GM19468 (cell line): Measurements from ENCODE around the gene GPR108.

Source experiments
- ATAC-seq: cut with Tn5 transposase; IDR thresholded peaks from one replicate; pipeline ENCODE4 v1.9.1; 2021; ENCODE audit warnings: mild to moderate bottlenecking, moderate library complexity, moderate number of reproducible peaks; ENCODE audit not compliant: unreplicated experiment; ENCODE audit errors: extremely low read depth

GPR108 gene

DNA sequence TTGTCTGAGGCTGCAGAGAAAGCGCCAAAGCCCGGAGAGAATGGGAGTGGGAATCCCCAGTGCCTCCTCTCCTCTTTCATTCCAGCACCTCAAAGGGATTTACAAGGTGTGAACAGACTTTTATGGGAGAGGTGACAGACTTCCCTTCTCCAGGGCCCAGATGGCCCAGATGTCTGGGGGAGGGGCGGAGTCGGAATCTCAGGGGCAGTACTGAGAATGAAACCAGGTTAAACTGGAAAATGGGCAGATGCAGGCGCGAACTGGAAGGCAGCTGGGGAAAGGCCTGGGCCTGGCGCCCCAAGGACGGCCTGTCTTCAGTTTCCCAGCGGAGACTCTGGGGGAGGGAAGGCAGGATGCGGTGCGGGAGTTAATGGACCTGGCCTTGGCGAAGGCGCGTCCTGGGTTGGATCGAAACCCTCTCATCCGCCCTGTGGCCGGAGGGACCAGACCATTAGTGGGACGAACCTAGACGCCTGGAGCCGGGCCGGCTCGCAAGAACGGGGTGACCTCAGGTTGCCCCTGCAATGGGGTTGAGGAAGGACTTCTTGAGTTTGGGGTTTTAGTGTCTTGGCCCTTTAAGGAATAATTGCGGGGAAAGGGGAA lies 1.5 kb upstream of the GPR108 start:
- ATAC-seq: no peak

DNA sequence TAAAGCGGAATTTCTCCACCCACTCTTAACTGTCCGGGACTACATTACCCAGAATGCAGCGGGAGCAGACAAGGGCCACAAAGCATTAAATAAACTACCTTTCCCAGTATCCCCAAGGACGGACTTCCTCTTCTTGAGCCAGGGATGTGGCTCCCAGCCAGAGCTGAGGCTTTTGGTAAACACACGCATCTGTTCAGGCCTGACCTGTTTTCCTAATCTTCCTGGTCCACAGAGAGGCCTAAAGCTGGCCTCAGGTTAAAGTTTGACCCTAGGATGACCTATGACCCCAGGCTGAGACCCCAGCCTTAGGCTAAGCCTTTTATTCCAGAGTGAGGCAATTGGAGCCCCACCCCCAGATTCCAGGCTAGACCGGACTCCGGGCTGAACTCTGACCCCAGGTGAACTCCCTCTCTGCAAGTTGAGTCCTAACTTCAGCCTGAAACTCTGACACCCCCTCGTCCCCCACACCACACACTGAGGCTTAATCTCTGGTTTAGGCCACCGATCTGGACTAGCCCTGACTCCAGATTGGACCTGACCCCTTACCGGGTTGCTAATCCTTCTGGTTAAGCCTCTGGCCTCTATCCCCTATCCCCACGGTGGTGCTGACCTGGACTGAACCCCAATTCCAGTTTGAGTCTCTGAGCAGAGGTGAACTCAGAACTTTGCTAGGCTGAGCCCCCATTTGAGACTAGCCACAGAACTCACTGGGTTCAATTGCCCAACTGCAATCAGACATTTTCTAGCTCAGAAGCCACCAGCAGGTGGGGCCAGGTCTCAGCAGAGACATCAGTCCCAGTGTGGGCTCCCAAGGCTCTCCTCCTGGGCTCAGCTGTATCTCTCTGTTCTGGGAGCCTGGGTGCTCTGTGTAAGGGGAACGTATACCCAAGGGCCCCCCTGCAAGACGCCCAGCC lies 750 bp upstream of the GPR108 start:
- ATAC-seq: no peak

DNA sequence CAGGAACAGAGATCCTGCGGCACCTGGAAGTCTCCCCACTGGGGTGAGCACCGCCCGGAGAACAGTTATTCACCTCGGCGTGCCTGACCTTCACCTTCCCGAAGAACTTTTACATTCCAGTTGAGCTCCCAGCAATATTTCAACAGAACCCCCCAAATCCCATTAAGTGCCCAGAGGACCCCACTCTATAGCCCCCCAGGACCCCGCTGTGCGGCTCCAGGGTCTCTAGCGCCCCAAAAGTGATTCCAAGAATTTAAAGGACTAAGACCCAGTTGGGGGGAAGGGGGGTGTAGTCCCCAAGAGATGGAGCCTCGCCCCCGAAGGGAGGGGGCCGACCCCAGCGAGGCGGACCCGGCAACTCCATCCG lies 480 bp downstream of the GPR108 start:
- no peak for ATAC-seq

DNA sequence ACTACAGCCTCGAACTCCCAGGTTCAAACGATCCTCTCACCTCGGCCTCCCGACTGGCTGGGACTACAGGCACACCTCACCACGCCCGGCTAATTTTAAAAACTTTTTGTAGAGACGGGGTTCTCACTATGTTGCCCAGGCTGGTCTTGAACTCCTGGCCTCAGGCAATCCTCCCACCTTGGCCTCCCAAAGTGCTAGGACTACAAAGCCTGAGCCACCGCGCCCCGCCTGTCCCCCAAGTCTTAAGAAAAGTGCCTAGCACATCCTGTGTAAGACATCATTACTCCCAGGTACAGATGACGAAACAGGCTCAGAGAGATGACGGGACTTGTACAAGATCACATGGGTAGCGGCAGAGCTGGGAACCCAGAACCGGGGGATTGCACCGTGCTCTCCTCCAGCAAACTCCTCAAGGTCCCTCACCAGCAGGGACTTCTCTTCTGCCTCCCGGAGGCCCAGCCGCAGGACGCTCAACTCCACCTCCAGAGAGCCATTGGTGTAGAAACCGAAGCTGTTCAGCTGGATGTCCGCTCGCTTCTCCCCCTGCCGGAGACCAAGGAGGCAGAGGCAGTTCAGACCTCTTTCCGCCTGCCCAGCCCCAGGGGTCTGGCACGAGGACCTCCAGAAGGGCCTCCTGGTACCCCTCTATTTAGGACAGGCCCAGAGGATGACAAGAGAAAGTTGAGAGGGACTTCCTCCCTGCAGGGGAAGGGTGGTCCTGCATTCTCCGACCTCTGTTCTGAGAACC lies 1.0 kb downstream of the GPR108 start:
- no peak for ATAC-seq

DNA sequence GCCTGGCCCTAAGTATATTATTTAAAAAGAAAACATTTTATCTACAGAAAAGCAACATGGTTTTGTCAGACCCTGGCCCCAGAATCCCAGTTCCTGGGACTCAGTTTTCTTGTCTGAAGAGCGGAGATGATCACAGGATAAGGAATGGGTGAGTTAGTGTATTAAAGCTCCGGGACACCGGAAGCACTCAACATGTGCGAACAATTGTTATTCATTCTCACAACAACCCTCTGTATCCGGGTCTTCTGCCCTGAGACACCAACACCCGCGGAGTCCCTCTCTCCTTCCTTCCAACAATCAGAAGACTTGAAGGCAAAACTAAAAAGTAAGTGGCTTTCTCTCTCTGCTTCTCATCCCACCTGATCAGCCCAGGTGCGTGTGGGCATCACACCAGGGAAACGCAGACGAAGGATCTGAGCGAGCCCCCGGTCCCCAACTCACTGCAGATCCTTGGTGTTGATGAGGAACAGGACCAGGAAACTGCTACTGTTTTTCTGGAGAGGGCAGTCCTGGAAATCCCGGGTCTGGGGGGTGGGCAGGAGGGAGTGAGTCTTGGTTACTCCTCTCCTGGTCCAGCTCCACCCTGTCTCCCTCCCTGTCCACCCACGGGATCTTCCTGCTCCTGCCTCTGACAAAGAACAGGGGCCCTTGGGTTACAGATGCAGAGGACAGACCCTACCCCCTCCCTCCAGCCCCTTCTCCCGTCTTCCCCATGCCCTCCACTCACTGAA lies 2.0 kb downstream of the GPR108 start:
- ATAC-seq: no peak

DNA sequence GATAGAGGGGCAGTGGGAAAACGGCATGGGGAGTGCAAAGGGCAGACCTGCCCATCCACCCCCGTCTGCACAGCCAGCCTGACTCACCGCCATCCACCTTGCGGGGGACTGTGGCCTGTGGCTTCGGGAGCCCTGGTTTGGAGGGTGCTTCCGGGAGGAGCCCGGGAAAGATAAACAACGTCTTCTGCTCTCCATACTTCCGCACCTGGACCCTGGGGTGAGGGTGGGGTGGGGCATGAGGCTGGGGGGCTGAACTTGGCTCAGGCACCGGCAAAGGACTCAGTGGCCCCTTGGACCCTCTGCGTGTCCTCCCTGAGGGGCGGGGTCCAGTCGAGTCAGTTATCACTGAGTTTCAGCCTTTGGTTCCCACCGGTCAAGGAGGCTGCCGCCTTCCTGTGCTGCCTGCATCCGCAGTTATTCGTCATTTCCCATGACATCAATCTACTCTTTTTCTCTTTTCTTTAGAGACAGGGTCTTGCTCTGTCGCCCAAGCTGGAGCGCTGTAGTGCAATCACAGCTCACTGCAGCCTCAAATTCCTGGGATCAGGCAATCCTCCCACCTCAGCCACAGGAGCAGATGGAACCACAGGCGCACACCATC lies 3.2 kb downstream of the GPR108 start:
- no peak for ATAC-seq

DNA sequence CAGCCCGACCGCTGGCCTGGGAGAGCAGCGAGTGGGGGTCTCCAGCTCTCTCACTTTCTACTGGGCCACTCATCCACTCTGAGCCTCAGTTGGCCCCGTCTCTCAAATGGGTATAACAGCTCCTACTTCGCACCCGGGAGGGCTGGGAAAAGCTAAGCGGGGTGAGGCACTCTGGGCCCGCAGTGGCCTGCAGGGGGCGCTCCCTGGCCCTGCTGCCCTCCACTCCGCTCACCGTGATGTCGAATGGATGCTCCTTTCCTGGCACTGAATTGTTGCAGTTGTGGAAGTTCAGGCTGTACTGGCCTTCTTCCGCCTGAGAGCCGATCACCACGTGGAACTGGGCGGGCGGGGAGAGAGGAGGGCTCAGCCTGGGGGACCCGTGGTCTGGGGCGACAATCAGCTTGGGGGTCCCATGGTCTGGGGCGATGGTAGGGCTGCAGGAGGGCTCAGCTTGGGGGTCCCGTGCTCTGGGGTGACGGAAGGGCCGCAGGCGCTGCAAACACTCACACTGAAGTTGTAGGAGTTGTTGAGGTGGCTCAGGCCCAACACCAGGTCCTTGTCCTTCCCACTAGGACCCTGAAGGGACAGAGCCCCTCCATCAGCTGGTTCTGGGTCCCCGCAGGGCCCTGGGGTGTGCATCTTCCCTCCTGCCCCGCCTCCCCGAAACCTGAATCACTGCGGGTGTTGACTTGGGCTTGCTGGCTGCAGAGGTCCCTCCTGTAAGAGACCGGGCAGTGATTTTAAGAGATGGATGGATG lies 3.9 kb downstream of the GPR108 start:
- no peak for ATAC-seq

DNA sequence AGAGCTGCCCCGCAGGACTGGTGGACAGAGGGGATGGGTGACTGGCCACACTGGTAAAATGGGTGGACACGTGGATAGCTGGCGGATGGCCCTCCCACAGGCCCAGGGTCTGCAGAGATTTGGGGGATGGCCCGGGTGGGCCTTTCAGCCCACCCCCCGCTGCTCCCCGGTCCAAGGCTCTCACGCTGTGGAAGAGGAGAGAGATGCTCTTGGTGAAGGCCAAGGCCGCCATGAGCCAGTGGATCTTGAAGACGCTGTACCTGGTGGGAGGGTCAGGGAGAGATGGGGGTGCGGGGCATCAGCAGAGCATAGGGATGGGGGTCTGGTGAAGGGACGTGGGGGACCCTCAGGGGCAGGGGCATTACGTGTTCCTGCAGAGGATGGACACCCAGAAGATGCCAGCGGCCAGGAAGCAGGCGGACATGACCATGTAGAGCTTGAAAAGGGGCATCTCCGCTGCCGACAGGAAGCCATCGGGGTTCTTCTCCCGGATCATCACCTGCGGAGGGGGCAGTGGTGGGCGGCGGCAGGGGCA lies 4.5 kb downstream of the GPR108 start:
- no peak for ATAC-seq

DNA sequence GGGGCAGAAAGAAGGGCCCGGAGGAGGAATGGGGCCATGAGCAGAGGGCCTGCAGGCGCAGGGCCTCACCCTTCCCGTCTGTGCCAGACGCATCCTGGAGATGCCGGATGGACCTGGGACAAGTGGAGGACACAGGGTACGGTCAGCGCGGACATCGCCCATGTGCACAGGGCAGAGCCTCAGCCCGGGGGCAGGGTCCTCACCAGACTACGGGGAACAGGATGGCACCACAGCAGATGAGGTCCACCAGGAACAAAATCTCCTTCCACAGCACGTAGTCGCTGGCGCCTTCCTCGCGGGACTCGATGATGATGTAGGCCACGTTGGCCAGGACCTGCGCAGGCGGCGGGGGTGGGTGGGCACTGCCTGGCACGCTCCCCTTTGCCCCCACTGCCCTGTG lies 5.6 kb downstream of the GPR108 start:
- ATAC-seq: no peak

DNA sequence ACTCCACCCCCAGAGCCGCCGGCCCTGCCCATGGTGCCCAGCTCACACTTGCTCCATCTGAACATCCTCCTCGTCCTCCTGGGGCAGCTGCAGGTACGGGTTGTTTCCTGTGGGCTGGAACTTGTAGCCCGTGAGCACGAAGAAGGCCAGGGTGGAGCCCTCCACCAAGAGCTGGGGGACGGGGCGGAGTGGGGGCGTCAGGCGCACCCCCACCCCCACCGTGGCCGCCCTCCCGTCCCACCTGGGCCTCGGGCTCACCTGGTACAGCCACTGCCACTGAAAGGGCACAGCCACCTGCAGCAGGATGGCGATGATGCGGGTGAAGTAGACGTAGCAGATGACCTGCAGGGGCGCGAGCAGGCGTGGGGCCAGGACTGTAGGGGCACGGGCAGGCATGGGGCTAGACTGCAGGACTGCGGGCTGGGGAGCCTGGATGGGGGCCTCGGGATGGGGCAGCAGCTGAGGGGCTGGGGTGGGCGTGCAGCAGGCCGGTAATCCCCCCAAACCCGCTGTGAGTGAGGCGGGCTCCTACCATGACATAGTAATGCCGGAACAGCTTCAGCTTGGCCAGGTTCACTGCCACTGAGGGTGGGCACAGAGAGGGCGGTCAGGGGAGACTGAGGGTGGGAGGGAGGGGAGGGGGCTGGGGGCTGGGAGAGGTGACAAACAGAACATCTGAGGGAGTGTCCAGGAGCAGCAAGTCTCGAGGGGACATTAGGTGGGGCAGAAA lies 6.3 kb downstream of the GPR108 start:
- ATAC-seq: no peak

DNA sequence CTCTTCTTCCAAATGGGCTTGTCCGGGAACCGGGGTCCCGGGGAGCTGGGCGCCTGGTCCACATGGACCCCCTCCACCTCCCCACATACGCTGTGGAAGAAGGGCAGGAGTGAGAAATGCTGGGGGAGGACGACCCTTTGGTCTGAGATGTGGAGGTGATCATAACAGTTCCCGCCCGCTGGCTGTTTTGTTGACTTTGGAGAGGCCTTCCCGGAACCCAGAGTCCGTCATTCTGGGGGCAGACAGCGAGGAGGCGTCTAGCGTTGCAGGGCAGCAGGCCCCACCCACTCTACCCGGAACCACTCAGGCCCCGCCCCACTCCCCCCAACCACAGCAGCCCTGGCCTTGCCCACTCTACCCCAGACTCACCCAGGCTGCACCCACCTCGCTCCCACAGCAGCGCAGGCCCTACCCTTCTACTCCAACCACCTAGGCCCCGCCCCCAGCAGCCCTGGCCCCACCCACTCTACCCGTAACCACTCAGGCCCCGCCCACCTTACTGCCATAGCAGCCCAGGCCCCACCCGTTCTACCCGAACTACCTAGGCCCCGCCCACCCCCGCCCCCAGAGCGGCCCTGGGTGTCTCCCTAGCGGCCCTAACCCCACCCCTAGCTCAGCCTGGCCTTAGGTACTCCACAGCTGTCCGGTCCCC lies 7.1 kb downstream of the GPR108 start:
- no peak for ATAC-seq

DNA sequence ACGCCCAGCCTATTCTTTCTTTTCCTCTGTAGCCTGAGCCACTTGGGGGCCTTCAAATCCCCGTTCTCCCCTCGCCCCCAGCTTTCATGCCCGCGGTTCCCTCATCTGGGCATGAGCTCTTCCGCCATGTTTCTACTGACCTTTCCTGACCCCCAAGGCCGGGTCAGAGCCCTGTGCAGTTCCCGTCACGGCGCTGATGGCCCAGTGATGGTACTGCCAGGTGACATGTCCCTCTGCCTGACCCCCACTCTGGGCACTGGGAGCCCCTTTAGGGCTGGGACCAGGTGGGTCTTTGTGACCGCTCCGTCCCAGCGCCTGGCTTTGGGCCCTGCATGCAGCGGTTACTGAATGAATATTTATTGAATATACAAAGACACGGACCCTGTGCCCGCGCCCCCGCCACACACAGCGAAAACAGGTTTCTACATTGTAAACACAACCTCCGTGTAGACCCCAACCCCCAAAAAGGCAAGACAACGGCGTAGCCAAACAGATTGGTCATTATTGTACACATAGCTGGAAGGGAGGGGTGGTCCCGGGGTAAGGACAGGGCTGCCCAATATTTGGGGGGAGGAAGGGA lies 7.7 kb downstream of the GPR108 start:
- no peak for ATAC-seq

DNA sequence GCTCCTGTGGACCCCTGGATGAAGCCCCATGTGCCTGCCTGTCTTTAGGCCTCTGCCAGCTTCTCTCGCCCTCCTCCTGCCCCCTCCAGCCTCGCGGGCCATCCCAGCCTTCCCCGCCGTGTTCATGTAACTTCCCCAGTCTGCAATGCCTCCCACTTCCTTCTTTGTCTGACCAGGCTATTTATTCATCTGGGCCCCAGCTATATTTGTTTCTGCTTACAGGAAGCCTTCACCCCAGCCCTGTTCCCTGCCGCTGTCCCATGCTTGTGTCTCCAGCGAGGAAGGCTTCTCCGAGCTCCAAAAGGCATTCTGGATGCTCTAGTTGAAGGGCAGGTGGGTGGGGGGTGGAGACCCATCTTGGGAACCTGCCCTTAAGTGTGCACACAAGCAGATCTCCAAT lies 9.0 kb downstream of the GPR108 start:
- no peak for ATAC-seq

DNA sequence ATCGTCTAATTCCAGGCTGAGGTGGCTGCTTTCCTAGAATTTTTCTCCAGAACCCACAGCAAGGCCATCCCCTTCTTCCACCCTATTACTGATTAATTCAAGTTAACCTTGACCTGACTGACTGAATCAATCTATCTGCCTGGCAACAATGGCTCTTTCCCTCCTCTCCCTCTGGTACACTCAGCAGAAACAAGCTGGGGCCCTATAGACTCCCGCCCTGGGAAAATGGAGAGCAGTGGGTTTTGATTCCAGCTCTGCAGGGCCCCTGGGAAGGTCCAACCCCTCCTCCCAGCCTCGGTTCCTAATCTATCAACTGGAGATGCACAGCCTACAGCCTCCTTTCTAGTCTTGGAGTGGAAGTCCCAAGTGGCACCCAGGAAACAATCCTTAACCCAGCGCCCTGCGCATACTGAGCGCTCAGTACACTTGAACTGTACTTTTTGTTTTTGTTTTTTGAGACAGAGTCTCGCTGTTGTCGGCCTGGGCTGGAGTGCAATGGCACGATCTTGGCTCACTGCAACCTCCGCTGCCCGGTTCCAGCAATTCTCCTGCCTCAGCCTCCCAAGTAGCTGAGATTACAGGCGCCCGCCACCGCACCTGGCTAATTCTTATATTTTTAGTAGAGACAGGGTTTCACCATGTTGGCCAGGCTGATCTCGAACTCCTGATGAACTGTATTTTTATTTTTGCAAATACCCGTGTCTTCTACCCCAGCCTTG lies 11.7 kb downstream of the GPR108 start:
- no peak for ATAC-seq

DNA sequence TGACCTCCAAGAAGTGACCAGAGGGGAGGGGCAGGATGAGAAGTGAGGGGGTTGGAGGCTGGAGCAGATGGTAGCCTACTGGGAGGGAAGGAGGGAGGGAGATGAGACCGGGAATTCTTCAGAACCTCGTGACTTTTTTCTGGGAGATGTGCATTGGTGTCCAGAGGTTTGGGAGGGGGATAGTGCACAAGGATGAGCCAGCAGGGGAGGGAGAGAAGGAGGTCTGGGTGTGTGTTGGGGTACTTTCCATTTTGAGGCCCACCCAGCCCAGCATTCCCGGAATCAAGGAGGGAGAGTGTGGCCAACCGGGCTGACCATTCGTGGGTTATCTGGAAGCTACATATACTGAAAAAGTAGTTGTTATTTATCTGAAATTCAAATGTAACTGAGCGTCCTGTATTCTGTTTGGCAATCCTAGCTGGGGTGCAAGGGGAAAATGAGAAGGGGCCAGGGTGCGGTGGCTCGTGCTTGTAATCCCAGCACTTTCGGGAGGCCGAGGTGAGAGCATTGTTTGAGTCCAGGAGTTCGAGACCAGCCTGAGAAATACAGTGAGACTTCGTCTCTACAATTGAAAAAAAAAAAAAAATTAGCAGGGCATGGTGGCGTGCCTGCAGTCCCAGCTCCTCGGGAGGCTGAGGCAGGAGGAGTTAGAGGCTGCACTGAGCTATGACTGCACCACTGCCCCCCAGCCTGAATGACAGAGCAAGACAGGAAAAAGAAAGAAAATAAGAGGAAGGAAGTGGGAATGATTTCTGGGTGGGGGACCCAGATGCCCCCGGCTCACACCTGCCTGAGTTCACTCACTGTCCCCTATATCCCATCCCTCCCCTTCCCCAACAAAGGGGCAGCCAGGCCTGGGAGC lies 12.5 kb downstream of the GPR108 start:
- no peak for ATAC-seq

DNA sequence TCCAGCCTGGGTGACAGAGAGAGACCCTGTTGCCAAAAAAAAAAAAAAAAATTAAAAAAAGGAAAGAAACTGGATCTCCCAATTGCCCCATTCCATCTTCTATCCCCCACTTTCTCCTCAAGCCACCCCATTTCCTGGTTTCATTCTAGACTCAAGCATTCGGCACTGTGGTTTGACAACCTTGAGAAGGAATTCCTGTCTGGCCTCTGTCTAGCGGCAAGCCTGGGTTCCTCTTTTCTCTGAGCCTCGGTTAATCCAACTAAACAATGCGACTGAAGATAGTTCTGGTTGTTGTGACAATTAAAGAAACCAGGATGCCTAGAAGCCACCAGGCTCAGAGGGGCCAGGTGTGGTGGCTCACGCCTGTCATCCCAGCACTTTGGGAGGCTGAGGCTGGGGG lies 13.6 kb downstream of the GPR108 start:
- no peak for ATAC-seq
